KMS-11 (cell line): ENCODE data around the gene ZFYVE28.

Experiments used
- H2AFZ ChIP-seq: fragments of 200-600 bp; sonication (generic); 2 replicates; pipeline ENCODE4 v1.6.1; 2016; ENCODE audit warnings: antibody characterized with exemption, mixed run types, low read depth
- H3K27ac ChIP-seq: fragments of 200-600 bp; sonication (generic); 2 replicates; pipeline ENCODE4 v1.6.1; 2016; ENCODE audit warnings: mild to moderate bottlenecking, mixed run types
- H3K27me3 ChIP-seq: fragments of 200-600 bp; sonication (generic); 2 replicates; pipeline ENCODE4 v1.6.1; 2017; ENCODE audit warnings: mild to moderate bottlenecking, low read depth, mixed run types, moderate library complexity; ENCODE audit not compliant: insufficient read depth
- H3K36me3 ChIP-seq: fragments of 200-600 bp; sonication (generic); 2 replicates; pipeline ENCODE4 v1.6.1; 2017; ENCODE audit warnings: mild to moderate bottlenecking, mixed run types; ENCODE audit not compliant: insufficient read depth
- H3K4me1 ChIP-seq: fragments of 200-600 bp; sonication (generic); 2 replicates; pipeline ENCODE4 v1.6.1; 2016; ENCODE audit warnings: mild to moderate bottlenecking, low read depth, mixed run types; ENCODE audit not compliant: poor library complexity, severe bottlenecking
- H3K4me2 ChIP-seq: fragments of 200-600 bp; sonication (generic); 2 replicates; pipeline ENCODE4 v1.7.0; 2016; ENCODE audit warnings: mild to moderate bottlenecking, mixed run types
- H3K4me3 ChIP-seq: fragments of 200-600 bp; sonication (generic); IDR thresholded peaks from 2 replicates; pipeline ENCODE4 v1.6.1; 2017; ENCODE audit warnings: low read depth, low read length, mixed read lengths; ENCODE audit not compliant: insufficient read depth
- H3K79me2 ChIP-seq: fragments of 200-600 bp; sonication (generic); 2 replicates; pipeline ENCODE4 v1.6.1; 2016; ENCODE audit warnings: low read depth, mixed run types; ENCODE audit not compliant: insufficient read depth
- H3K9ac ChIP-seq: fragments of 200-600 bp; sonication (generic); 2 replicates; pipeline ENCODE4 v1.6.1; 2016; ENCODE audit warnings: mild to moderate bottlenecking, mixed run types
- H4K20me1 ChIP-seq: fragments of 200-600 bp; sonication (generic); 2 replicates; pipeline ENCODE4 v1.6.1; 2016; ENCODE audit warnings: mild to moderate bottlenecking, mixed run types; ENCODE audit not compliant: insufficient read depth
- TF ChIP-seq, protein P1 (sequence below): fragments of 200-600 bp; sonication (generic); conservative IDR thresholded peaks from 2 replicates; pipeline ENCODE4 v1.6.1; 2017; ENCODE audit warnings: low read depth, mild to moderate bottlenecking, antibody characterized with exemption, low read length, moderate library complexity, mixed read lengths

The ZFYVE28 gene

GRCh38 chr4:2365054-2365912, 53.2 kb downstream of the ZFYVE28 start:
- H2AFZ ChIP-seq = no peak overlapping the region
- H3K9ac ChIP-seq = no peak overlapping the region
- H3K79me2 ChIP-seq = no peaks in the 10 kb centered on the region
- H3K4me2 ChIP-seq = no peak overlapping the region
- H3K27me3 ChIP-seq = no peaks in the 10 kb centered on the region
- H3K36me3 ChIP-seq = no peaks in the 10 kb centered on the region
- TF ChIP-seq, protein P1, sequence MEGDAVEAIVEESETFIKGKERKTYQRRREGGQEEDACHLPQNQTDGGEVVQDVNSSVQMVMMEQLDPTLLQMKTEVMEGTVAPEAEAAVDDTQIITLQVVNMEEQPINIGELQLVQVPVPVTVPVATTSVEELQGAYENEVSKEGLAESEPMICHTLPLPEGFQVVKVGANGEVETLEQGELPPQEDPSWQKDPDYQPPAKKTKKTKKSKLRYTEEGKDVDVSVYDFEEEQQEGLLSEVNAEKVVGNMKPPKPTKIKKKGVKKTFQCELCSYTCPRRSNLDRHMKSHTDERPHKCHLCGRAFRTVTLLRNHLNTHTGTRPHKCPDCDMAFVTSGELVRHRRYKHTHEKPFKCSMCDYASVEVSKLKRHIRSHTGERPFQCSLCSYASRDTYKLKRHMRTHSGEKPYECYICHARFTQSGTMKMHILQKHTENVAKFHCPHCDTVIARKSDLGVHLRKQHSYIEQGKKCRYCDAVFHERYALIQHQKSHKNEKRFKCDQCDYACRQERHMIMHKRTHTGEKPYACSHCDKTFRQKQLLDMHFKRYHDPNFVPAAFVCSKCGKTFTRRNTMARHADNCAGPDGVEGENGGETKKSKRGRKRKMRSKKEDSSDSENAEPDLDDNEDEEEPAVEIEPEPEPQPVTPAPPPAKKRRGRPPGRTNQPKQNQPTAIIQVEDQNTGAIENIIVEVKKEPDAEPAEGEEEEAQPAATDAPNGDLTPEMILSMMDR = no peak
- H3K4me3 ChIP-seq = no peak overlapping the region
- H4K20me1 ChIP-seq = no peaks in the 10 kb centered on the region
- H3K27ac ChIP-seq = no peak overlapping the region
- no peaks in the 10 kb centered on the region for H3K4me1 ChIP-seq

DNA sequence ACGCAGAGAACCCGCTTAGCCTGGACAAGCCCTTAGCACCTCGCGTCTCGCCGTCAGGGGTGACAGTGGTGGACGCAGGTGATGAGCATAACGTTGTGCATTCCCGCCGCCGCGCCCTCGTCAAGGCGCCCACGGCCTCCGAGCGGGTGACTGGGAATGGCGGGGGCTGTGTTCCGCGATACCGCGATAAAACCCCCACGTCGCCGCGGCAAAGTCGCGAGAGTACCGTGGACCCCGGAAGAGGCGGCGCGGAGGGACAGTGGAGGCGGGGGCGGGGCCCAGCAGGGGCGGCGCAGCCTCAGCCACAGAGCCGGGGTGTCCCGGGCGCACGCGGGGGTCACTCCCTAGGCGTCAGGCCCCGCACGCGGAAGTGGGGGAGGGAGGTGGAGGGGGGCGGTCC, 53.8 kb downstream of the ZFYVE28 start:
- Histone ChIP-seq H3K4me2 (no peak overlapping the region), H3K4me3 (no peak overlapping the region), H3K27me3 (no peaks in the 10 kb centered on the region), H3K27ac (no peak overlapping the region), H3K79me2 (no peaks in the 10 kb centered on the region), H3K4me1 (no peaks in the 10 kb centered on the region), H4K20me1 (no peaks in the 10 kb centered on the region), H3K9ac (no peak overlapping the region), H3K36me3 (no peaks in the 10 kb centered on the region), H2AFZ (no peak overlapping the region)
- TF ChIP-seq, protein P1 = no peak

DNA sequence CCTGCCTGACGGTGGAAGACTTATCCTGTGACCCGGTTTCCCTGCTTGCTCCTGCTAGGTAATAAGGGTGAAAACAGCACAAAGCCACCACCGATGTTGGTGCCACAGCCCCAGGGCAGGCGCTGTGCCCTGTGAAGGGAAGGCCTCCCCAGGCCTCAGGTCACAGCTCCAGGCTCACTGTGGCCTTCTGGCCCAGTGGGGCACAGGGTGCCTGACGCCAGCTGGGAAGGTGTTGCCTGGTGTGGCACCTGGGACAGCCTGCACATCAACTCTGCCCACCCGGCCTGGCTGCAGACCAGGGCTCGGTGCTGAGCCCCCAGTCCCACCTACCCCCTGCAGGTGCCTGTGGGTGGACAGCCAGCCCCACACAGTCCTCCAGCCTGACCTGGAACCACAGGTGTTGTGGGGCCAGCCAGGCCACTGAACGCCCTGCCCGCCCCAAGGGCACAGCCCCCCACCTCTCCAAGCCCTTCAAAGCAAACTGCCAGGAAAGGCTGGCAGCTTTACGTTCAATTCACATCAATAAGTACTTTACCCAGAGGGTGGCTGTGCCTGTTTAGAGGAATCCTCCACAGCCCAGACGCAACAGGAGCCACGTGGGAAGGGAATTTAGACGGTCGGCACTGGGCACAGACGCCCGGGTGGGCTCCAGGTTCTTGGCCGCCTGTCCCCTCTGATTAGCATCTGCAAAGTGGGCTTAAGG, 54.3 kb downstream of the ZFYVE28 start:
- Histone ChIP-seq H3K4me2 (no peak overlapping the region), H4K20me1 (no peaks in the 10 kb centered on the region), H3K4me1 (no peaks in the 10 kb centered on the region), H3K27me3 (no peaks in the 10 kb centered on the region), H3K27ac (no peak overlapping the region), H3K4me3 (no peak overlapping the region), H3K36me3 (no peaks in the 10 kb centered on the region), H2AFZ (no peak overlapping the region), H3K9ac (no peak overlapping the region), H3K79me2 (no peaks in the 10 kb centered on the region)
- TF ChIP-seq, protein P1 = no peak

GRCh38 chr4:2363056-2363721, 55.3 kb downstream of the ZFYVE28 start:
- Histone ChIP-seq H3K4me3 (no peak overlapping the region), H3K36me3 (no peaks in the 10 kb centered on the region), H3K79me2 (no peaks in the 10 kb centered on the region), H3K27ac (no peak overlapping the region), H3K27me3 (no peaks in the 10 kb centered on the region), H3K4me2 (no peak overlapping the region), H2AFZ (no peak overlapping the region), H3K9ac (no peak overlapping the region), H3K4me1 (no peaks in the 10 kb centered on the region), H4K20me1 (no peaks in the 10 kb centered on the region)
- TF ChIP-seq, protein P1 = no peak
